Tongue (tissue), 2 donors: ENCODE results near the gene PVR. TPM values are rescaled to one million over a fixed set of nuclear protein-coding genes. Genes with fewer than 3 reads are reported as not detected.

Experiments
- DNase-seq: peaks from one replicate; pipeline ENCODE4 v3.0.0-alpha.2; 2015
- total RNA-seq: library from RNA; depleted of rRNA; stranded (reverse); fragments of >200 nt; gene quantifications from one replicate; pipeline ENCODE4 v1.2.3, GENCODE V29; 2014

PVR gene
- 69.0 TPM for total RNA-seq

- DNase-seq, result peak; percentile 85
Measured at GRCh38 chr19:44643605-44644401, at the start of gene PVR. TSS of gene PVR (plus strand) at chr19:44643910. CDS start at chr19:44644097, 187 bp downstream.

GRCh38 chr19:44596428-44597130 lies 47.1 kb upstream of the PVR start:
- no peak for DNase-seq

- no peak for DNase-seq
Measured at GRCh38 chr19:44597131-44597491, 46.6 kb upstream of the PVR start.

GRCh38 chr19:44598355-44598754 lies 45.4 kb upstream of the PVR start:
- no peak for DNase-seq

GRCh38 chr19:44598880-44599279 lies 44.8 kb upstream of the PVR start:
- DNase-seq, result no peak

GRCh38 chr19:44600466-44600865 lies 43.2 kb upstream of the PVR start:
- no peak for DNase-seq

GRCh38 chr19:44602081-44602480 lies 41.6 kb upstream of the PVR start:
- no peak for DNase-seq

GRCh38 chr19:44603201-44603945 lies 40.3 kb upstream of the PVR start:
- DNase-seq, result no peak

- no peak for DNase-seq
Measured at GRCh38 chr19:44604241-44604640, 39.5 kb upstream of the PVR start.

GRCh38 chr19:44605547-44605946 lies 38.2 kb upstream of the PVR start:
- no peak for DNase-seq

- DNase-seq, result no peak
Measured at GRCh38 chr19:44607049-44607448, 36.7 kb upstream of the PVR start.

GRCh38 chr19:44607917-44608316 lies 35.8 kb upstream of the PVR start:
- no peak for DNase-seq

- peak; percentile 44 for DNase-seq
Measured at GRCh38 chr19:44608391-44608821, 35.3 kb upstream of the PVR start.

- DNase-seq, result no peak
Measured at GRCh38 chr19:44609219-44609618, 34.5 kb upstream of the PVR start.

GRCh38 chr19:44610497-44610896 lies 33.2 kb upstream of the PVR start:
- peak; percentile 35 for DNase-seq

- DNase-seq, result no peak
Measured at GRCh38 chr19:44611812-44612295, 31.9 kb upstream of the PVR start.

GRCh38 chr19:44613295-44614178 lies 30.2 kb upstream of the PVR start, which contains the start of gene IGSF23:
TSS of gene IGSF23 (plus strand) at chr19:44613563. CDS start at chr19:44613646, 83 bp downstream.
- DNase-seq, result no peak

GRCh38 chr19:44614313-44614712 lies 29.4 kb upstream of the PVR start:
- DNase-seq, result no peak

- DNase-seq, result no peak
Measured at GRCh38 chr19:44615863-44616247, 27.9 kb upstream of the PVR start.

- no peak for DNase-seq
Measured at GRCh38 chr19:44617110-44617880, 26.4 kb upstream of the PVR start.
